Heart right ventricle (tissue), 16 donors: ENCODE results near the gene GNGT2. TPM values are rescaled to one million over a fixed set of nuclear protein-coding genes. Genes with fewer than 3 reads are reported as not detected.

Experiments used
- ATAC-seq, 8 donors: fragments of 200-7000 bp; cut with Tn5 transposase; one replicate each; pipeline ENCODE4 v1.9.1; 2020; ENCODE audit warnings: mild to moderate bottlenecking in 8 of 8, moderate library complexity in 8 of 8, moderate number of reproducible peaks in 1 of 8
- DNase-seq, 2 donors: peaks; one replicate each; pipeline ENCODE4 v3.0.0-alpha.2; 2020
- H3K27ac ChIP-seq, 10 donors: fragments of 200-600 bp; sonication (generic) in 2 of 10; one replicate each; pipeline versions ENCODE4 v1.5.0 to v1.8.0; 2020 to 2022; ENCODE audit warnings: mild to moderate bottlenecking in 3 of 10
- H3K27me3 ChIP-seq, 7 donors: fragments of 200-600 bp; one replicate each; pipeline ENCODE4 v1.8.0; 2021 to 2022; ENCODE audit warnings: mild to moderate bottlenecking in 2 of 7
- H3K36me3 ChIP-seq, 9 donors: fragments of 200-600 bp; sonication (generic) in 1 of 9; one replicate each; pipeline versions ENCODE4 v1.5.0 to v1.8.0; 2020 to 2022; ENCODE audit warnings: mild to moderate bottlenecking in 2 of 9
- H3K4me1 ChIP-seq, 9 donors: fragments of 200-600 bp; sonication (generic) in 1 of 9; one replicate each; pipeline versions ENCODE4 v1.5.0 to v1.8.0; 2020 to 2022; ENCODE audit warnings: mild to moderate bottlenecking in 4 of 9
- H3K4me3 ChIP-seq, 10 donors: fragments of 200-600 bp; sonication (generic) in 2 of 10; one replicate each; pipeline versions ENCODE4 v1.5.0 to v1.8.0; 2020 to 2022; ENCODE audit warnings: mild to moderate bottlenecking in 7 of 10, moderate library complexity in 2 of 10
- H3K9me3 ChIP-seq, 11 donors: fragments of 200-600 bp in 10 of 11; sonication (generic) in 2 of 11; one replicate each; pipeline versions ENCODE4 v1.5.0 to v1.8.0; 2013 to 2022; ENCODE audit warnings: mild to moderate bottlenecking in 2 of 11, control low read depth in 1 of 11, moderate library complexity in 1 of 11
- WGBS, 2 donors: extraction: QIAGEN DNeasy Blood & Tissue Kit; methylation state at CpG; one replicate each; pipeline ENCODE4 v1.1.7; 2013; ENCODE audit warnings: inconsistent platforms in 1 of 2; 5-methylcytosine and 5-hydroxymethylcytosine counted together
- intact Hi-C, 10 donors: fragments of 100-400 bp; cut with DNase I; formaldehyde crosslinking; loops; one replicate each; pipeline versions ENCODE4 v1.11.1 to v1.14.2; 2022
- polyA plus RNA-seq, 2 donors: library from polyadenylated mRNA; stranded (reverse); fragments of 200-250 nt; gene quantifications; one replicate each; pipeline ENCODE4 v1.2.3, GENCODE V29; 2013
- total RNA-seq, 10 donors: library from RNA; stranded (reverse); fragmentation: NEBNext Ultra II Directional in 3 of 10; extraction: Animal tissue kit (Norgen Biotek cat#: 25700) in 3 of 10; gene quantifications; one replicate each; pipeline versions ENCODE4 v1.2.1 to v1.2.4, GENCODE V29; 2021 to 2023
- TF ChIP-seq, protein P1 (sequence below), 9 donors: fragments of 200-600 bp; sonication (generic) in 2 of 9; IDR thresholded peaks; one replicate each; pipeline versions ENCODE4 v1.5.0 to v1.8.0; 2021 to 2022; ENCODE audit warnings: antibody characterized with exemption in 9 of 9, mild to moderate bottlenecking in 5 of 9, moderate library complexity in 1 of 9
- donor health status: Arrhythmogenic right ventricular cardiomyopathy.
- donor health status: ischemic (EF 13 %, LVEDD 7.1; RV severe dilation, severe dysfunction).
- donor health status: healthy with polysubstance abuse.
- donor health status: DM: no; HTN: yes; CAD: no.
- donor health status: DM: no; HTN: no; CAD: no.
- donor health status: ischemic (EF 25% LVEDD 6.9; RV normal size, moderate dysfunction).
- donor health status: ischemic (EF 25% LVEDD 5.7; RV mildly dilated, moderate dysfunction).
- donor health status: healthy.
- donor health status: DM: yes; HTN: yes; CAD: no.
- donor health status: Ischemic cardiomyopathy.
- donor health status: ischemic (EF 35%, LVEDD 5.7; RV mildly dilated, moderate dysfunction).
- donor health status: nonischemic (EF 11% LVEDD 7.7; RV severe dilation, severe dysfunction).
- donor health status: DM: yes; HTN: yes; CAD: no.
- donor health status: PGD.
- donor health status: ischemic (EF 29% LVEDD 5.4; RV normal size, mild dysfunction).
- donor health status: nonischemic (EF 23%, LVEDD 6.1; RV moderate dilation, normal function).

Gene GNGT2
- total and polyA plus RNA-seq, 12 donors = 0.32 to 4.6 (median 1.7) TPM; not detected in 1

DNA sequence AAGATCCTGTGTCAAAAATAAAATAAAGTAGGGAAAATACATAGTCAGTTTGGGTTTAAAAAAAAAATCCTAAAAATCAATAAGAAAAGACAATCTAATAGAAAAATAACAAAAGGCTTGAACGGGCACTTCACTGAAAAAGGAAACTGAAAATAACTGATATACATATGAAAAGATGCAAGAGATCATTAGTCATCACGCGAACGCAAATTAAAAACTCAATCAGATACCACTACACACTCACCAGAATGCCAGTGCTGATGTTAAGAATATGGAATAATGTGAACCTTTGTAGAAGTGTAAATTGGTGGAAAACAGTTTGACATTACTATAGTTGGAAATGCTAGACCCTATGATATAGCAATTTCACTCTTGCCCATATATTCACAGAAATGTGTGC is 14.6 kb downstream of the GNGT2 start:
- ATAC-seq (no peak), DNase-seq (no peak)
- Histone ChIP-seq H3K4me1 (peaks cover 0 to 24% (median 10%) of the 10 kb centered on the region in 9 donors), H3K4me3 (no peak overlapping the region), H3K27me3 (no peaks in the 10 kb centered on the region), H3K27ac (no peak overlapping the region), H3K9me3 (no peaks in the 10 kb centered on the region), H3K36me3 (no peaks in the 10 kb centered on the region)
- TF ChIP-seq, protein P1, sequence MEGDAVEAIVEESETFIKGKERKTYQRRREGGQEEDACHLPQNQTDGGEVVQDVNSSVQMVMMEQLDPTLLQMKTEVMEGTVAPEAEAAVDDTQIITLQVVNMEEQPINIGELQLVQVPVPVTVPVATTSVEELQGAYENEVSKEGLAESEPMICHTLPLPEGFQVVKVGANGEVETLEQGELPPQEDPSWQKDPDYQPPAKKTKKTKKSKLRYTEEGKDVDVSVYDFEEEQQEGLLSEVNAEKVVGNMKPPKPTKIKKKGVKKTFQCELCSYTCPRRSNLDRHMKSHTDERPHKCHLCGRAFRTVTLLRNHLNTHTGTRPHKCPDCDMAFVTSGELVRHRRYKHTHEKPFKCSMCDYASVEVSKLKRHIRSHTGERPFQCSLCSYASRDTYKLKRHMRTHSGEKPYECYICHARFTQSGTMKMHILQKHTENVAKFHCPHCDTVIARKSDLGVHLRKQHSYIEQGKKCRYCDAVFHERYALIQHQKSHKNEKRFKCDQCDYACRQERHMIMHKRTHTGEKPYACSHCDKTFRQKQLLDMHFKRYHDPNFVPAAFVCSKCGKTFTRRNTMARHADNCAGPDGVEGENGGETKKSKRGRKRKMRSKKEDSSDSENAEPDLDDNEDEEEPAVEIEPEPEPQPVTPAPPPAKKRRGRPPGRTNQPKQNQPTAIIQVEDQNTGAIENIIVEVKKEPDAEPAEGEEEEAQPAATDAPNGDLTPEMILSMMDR (IDR thresholded peaks at IDR 0.05) = no peak
- WGBS, 2 donors = 88 to 89% methylated on average over 4 of the region's 4 CpGs
- intact Hi-C loops = no loop called here

DNA sequence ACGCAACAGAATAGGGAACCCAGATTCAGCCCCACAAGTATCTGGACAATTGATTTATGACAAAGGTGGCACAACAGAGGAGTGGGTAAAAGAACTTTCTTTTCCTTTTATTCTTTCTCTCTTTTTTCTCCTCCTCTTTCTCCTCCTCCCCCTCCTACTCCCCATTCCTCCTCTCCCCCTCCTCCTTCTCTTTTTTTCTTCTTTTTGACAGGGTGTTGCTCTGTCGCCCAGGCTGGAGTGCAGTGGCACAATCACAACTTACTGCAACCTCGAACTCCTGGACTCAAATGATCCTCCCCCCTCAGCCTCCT is 16.1 kb downstream of the GNGT2 start:
- Histone ChIP-seq H3K4me1 (peaks cover 0 to 22% (median 10%) of the 10 kb centered on the region in 9 donors), H3K9me3 (no peaks in the 10 kb centered on the region), H3K27ac (peak overlapping the region in 1 of 10 donors; percentile 27), H3K27me3 (no peaks in the 10 kb centered on the region), H3K4me3 (no peak overlapping the region), H3K36me3 (no peaks in the 10 kb centered on the region)
- intact Hi-C loops = loop anchor here in 4 of 10 donors (5.0 kb wide), 1 partner anchor 33 kb away; no protein-coding TSS in a partner anchor
- 65 to 67% methylated on average over 3 of the region's 3 CpGs for WGBS, 2 donors
- TF ChIP-seq, protein P1 (IDR thresholded peaks at IDR 0.05) = no peak
- DNase-seq = no peak
- ATAC-seq = no peak

DNA sequence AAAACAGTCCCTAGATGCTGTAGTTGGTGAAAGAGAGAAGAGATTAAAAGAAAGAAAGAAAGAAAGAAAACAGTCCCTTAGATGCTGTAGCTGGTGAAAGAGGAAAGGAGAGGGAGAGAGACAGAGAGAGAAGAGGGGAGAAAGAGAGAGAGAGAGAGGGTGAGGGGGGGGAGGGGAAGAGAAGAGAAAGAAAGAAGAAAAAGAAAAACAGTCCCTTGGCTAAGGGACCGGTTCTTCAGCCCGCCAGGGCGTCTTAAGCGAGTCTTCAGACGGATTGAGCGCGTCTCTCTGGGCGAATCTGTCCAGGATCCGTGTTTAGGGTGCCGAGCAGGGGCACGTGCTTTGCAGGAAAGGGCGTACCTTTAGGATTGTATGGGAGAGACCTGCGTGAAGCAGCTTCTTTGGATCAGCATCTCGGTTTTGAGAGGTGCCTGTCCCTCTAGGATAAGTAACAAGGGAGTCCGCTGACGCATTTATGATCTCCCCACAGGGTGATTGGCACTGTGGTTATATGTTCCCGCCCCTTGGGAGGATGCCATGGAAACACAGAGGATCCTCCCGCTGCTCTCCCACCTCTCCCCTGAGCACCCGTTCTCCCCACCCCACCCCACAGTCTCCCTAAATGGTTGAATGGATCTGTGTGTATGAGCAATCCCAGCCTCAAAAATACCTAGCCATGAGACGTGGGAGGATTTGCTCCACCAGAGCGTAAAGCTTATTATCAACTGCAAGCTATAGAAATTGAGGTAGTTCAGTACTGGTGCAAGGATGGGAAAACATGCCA is 16.7 kb downstream of the GNGT2 start:
- no peak for ATAC-seq
- Histone ChIP-seq H3K36me3 (no peaks in the 10 kb centered on the region), H3K27ac (peak overlapping the region in 8 of 10 donors; percentile 43 to 97 (median 90)), H3K4me1 (peaks cover 0 to 22% (median 10%) of the 10 kb centered on the region in 9 donors), H3K9me3 (no peaks in the 10 kb centered on the region), H3K4me3 (peak overlapping the region; percentile 67 to 92 (median 74)), H3K27me3 (no peaks in the 10 kb centered on the region)
- TF ChIP-seq, protein P1 (IDR thresholded peaks at IDR 0.05) = no peak
- WGBS, 2 donors = 4 to 10% methylated on average over 21 of the region's 21 CpGs
- peak; percentile 20 to 52 for DNase-seq
- intact Hi-C loops = loop anchor here in 5 of 10 donors (2.0 to 5.0 kb wide), 2 partner anchors 33 to 34 kb away; no protein-coding TSS in a partner anchor

DNA sequence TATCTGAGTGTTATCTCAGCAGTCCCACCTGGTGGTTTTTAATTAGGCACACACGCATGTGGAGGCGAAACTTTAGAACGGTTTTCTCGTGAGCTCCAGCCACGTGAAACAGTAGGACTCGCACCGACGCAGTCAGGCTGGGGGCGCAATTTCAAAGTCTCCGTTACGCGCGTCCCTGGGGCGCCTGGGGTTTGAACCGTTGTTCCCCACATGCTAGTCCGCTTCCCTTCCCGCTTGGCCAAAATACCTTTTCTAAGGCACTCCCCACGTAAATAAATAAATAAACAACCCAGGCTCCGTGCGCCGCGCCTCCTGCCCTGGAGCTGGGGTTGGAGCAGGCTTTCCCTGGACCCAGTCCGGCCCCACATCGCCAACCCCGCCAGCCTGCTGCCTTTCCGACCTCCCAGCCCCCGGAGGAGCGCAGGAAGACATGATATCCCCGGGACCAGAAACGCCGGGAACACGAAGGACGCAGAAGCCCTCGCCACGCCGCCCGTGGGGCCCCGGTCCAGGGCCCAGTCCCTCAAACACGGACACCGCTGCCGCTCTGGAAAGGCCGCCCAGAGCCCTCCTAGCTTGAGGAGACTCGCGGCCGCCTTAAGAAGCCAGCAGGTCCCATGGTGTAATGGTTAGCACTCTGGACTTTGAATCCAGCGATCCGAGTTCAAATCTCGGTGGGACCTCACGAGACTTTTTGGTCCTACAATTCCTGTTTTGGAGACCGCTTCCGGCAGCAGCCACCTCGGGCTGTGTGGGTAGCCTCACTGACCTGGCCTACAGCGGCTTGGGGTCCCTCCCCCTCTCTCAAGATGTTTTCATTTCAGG is 18.2 kb downstream of the GNGT2 start:
- ATAC-seq (peak; percentile 88 to 95 (median 94)), DNase-seq (peak; percentile 90 to 92)
- Histone ChIP-seq H3K4me1 (peaks cover 0 to 22% (median 10%) of the 10 kb centered on the region in 9 donors), H3K27me3 (no peaks in the 10 kb centered on the region), H3K36me3 (no peaks in the 10 kb centered on the region), H3K4me3 (peak overlapping the region; percentile 67 to 92 (median 74)), H3K27ac (peak overlapping the region; percentile 87 to 97 (median 92)), H3K9me3 (no peaks in the 10 kb centered on the region)
- TF ChIP-seq, protein P1 (IDR thresholded peaks at IDR 0.05) = peak in 5 of 9 donors; percentile 32 to 61 (median 60)
- intact Hi-C loops = loop anchor here in 5 of 10 donors (2.0 to 5.0 kb wide), 2 partner anchors 35 kb away; no protein-coding TSS in a partner anchor
- 0% methylated on average over 53 of the region's 53 CpGs for WGBS, 2 donors
